ENCODE measurements around the gene C2orf68. TPM values are rescaled to one million over a fixed set of nuclear protein-coding genes. Genes with fewer than 3 reads are reported as not detected.

C2orf68 gene
- total and polyA plus RNA-seq, 12 donors, result 11.7 to 48.9 (median 27.5) TPM

DNA sequence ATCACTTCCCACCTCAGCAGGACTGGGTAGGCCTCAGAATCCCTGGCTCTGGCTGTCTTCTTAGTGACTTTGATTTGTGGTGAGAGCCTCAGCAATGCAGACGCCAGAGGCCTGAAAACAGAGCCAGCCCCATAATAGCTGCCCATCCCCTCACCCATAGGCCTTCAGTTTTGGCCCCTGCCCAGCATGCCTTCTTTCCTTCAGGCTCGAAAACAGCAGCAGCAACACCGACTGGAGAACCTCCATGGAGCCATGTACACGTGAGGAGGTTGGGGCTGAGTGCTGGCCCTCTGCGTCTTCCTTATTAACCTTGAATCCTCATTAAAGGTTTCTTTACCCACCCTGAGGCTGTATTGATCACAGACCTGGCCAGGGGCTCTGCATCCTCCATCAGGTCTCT, 14.6 kb downstream of the C2orf68 start:
- no peak for TF ChIP-seq POLR2A (IDR thresholded peaks at IDR 0.05)
- TF ChIP-seq, protein P1, sequence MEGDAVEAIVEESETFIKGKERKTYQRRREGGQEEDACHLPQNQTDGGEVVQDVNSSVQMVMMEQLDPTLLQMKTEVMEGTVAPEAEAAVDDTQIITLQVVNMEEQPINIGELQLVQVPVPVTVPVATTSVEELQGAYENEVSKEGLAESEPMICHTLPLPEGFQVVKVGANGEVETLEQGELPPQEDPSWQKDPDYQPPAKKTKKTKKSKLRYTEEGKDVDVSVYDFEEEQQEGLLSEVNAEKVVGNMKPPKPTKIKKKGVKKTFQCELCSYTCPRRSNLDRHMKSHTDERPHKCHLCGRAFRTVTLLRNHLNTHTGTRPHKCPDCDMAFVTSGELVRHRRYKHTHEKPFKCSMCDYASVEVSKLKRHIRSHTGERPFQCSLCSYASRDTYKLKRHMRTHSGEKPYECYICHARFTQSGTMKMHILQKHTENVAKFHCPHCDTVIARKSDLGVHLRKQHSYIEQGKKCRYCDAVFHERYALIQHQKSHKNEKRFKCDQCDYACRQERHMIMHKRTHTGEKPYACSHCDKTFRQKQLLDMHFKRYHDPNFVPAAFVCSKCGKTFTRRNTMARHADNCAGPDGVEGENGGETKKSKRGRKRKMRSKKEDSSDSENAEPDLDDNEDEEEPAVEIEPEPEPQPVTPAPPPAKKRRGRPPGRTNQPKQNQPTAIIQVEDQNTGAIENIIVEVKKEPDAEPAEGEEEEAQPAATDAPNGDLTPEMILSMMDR (IDR thresholded peaks at IDR 0.05), result no peak
- Histone ChIP-seq H3K27ac (no peak overlapping the region), H3K36me3 (replicated peaks in 1 of 2) (peaks cover 0 to 40% of the 10 kb centered on the region in 2 donors), H3K9me3 (replicated peaks in 1 of 3) (no peaks in the 10 kb centered on the region), H3K27me3 (no peaks in the 10 kb centered on the region), H3K4me3 (no peak overlapping the region), H3K4me1 (replicated peaks in 1 of 2) (peaks cover 22 to 29% of the 10 kb centered on the region in 2 donors)
- DNase-seq, result no peak
- intact Hi-C loops (cut with DNase I), result no loop called here
- whole genome bisulfite sequencing, 4 donors, result 70 to 97% (median 82%) methylated on average over 4 to 5 of the region's 5 CpGs

DNA sequence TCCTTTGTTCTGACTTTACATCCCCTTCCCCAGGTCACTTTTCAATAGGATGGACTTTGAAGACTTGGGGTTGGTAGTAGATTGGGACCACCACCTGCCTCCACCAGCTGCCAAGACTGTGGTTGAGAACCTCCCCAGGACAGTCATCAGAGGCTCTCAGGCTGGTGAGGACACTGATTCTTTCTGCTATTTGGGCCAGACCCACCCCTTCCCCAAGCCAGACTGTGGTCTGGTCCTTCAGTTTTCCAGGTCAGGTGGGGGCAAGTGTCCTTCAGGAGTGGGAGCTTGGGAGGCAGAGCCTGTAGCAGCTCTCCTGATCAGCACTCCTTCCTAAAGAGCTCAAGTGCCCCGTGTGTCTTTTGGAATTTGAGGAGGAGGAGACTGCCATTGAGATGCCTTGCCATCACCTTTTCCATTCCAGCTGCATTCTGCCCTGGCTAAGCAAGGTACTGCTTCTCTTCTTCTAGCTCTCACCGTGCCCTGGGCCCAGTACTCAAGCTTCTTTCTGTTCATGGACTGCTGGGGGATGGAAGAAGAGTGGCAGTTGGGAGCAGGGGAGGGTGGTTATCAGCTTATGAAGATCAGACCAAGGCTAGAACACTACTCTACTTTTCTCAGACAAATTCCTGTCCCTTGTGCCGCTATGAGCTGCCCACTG, 15.3 kb downstream of the C2orf68 start:
- Histone ChIP-seq H3K4me3 (peak overlapping the region in 2 of 4 donors; percentile 71 to 82), H3K9me3 (replicated peaks in 1 of 3) (no peaks in the 10 kb centered on the region), H3K4me1 (replicated peaks in 1 of 2) (peaks cover 19 to 32% of the 10 kb centered on the region in 2 donors), H3K27me3 (no peaks in the 10 kb centered on the region), H3K27ac (peak overlapping the region in 2 of 5 donors; percentile 89 to 94), H3K36me3 (replicated peaks in 1 of 2) (peaks cover 0 to 40% of the 10 kb centered on the region in 2 donors)
- intact Hi-C loops (cut with DNase I), result no loop called here
- TF ChIP-seq, protein P1 (IDR thresholded peaks at IDR 0.05), result no peak
- no peak for TF ChIP-seq POLR2A (IDR thresholded peaks at IDR 0.05)
- 60 to 74% (median 65%) methylated on average over 2 to 3 of the region's 3 CpGs for WGBS, 4 donors
- DNase-seq, result no peak

DNA sequence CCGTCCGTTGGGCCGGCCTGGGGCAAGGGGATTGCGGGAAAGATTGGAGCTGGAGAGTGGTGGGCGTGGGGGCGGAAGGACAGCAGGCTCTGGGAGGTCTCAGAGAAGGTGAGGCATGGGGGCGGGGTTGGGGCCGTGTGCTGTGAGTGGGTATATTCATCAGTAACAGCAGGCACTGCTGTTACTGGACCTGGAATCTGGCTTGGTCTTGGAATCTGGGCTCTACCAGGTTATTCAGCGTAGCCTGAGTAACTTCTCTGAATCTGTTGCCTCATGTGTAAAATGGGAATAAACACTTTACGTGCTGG, 15.9 kb downstream of the C2orf68 start:
- WGBS, 4 donors, result 0 to 2% (median 1%) methylated on average over 6 to 10 of the region's 10 CpGs
- H3K4me1 ChIP-seq (replicated peaks in 1 of 2), result peaks cover 15 to 32% of the 10 kb centered on the region in 2 donors
- H3K9me3 ChIP-seq (replicated peaks in 1 of 3), result no peaks in the 10 kb centered on the region
- H3K4me3 ChIP-seq, result peak overlapping the region in 3 of 4 donors; percentile 71 to 83 (median 82)
- no peak for DNase-seq
- intact Hi-C loops (cut with DNase I), result no loop called here
- H3K27ac ChIP-seq, result peak overlapping the region; percentile 75 to 94 (median 89)
- TF ChIP-seq, protein P1 (IDR thresholded peaks at IDR 0.05), result no peak
- TF ChIP-seq POLR2A (IDR thresholded peaks at IDR 0.05), result no peak
- H3K27me3 ChIP-seq, result no peaks in the 10 kb centered on the region
- peaks cover 0 to 40% of the 10 kb centered on the region in 2 donors for H3K36me3 ChIP-seq (replicated peaks in 1 of 2)

DNA sequence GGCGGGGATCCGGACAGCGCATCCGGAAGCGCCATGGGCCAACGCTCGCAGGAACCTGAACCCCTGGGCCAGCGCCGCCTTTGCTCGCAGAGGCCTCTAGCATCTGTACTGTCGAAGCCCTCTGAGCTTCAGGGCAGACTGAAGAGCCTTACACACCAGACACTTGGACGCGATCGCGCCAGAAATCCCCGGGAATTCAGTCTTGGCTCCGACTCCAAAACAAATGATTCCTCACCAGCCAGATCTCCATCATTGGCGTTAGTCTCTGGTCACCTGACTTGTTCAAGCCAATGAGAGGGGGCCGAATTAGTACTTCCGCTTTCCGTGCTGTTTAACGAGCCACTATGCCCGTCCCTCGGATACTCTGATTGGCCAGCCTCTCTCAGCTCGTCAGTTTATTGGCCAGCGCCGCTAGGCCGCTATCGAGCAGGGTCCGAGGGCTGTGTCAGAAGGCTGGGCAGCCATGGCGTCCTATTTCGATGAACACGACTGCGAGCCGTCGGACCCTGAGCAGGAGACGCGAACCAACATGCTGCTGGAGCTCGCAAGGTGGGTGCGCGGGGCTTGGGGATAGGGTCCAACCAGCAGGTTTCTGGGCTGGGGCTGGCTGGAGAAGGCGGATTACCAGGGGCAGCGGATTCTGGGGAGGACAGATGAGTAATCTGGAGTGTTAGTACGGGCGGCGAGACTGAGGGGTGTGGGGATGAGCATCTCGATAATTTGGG, 16.4 kb downstream of the C2orf68 start, which contains the start of gene RNF181:
Gene RNF181 (plus strand): TSS at position 445 of the 725 bp plus-strand sequence. CDS start 19 bp downstream, at position 464.
- H3K9me3 ChIP-seq (replicated peaks in 1 of 3), result no peaks in the 10 kb centered on the region
- peak within 1 kb of the TSS; percentile 32 to 83 (median 76) for H3K4me3 ChIP-seq
- H3K4me1 ChIP-seq (replicated peaks in 1 of 2), result peaks cover 15 to 34% of the 10 kb centered on the region in 2 donors
- peaks cover 0 to 38% of the 10 kb centered on the region in 2 donors for H3K36me3 ChIP-seq (replicated peaks in 1 of 2)
- H3K27ac ChIP-seq, result peak within 1 kb of the TSS; percentile 79 to 94 (median 89)
- TF ChIP-seq, protein P1 (IDR thresholded peaks at IDR 0.05), result no peak
- TF ChIP-seq POLR2A (IDR thresholded peaks at IDR 0.05), result peak; percentile 47 to 90
- H3K27me3 ChIP-seq, result no peaks in the 10 kb centered on the region
- intact Hi-C loops (cut with DNase I), result no loop called here
- 0 to 1% (median 0%) methylated on average over 20 to 47 of the region's 47 CpGs for WGBS, 4 donors
- peak; percentile 95 to 99 (median 98) for DNase-seq

Data from adrenal gland (tissue), 12 donors.